GM13976 (cell line): Measurements from ENCODE around the gene PGBD1.

Experiments used
- DNase-seq: peaks from one replicate; pipeline ENCODE4 v3.0.0; 2012; ENCODE audit warnings: low spot score
- CTCF ChIP-seq: IDR thresholded peaks from 2 replicates; pipeline ENCODE4 v1.5.1; 2012; ENCODE audit warnings: borderline replicate concordance, mild to moderate bottlenecking; ENCODE audit not compliant: insufficient read depth; ENCODE audit errors: extremely low read depth, missing control alignments, control extremely low read depth
- in situ Hi-C: fragments of 300-500 bp; cut with MboI; formaldehyde crosslinking; loops from one replicate; pipeline ENCODE4 v1.12.0; 2022; ENCODE audit warnings: low sequenced_read_pairs, mixed read lengths, inconsistent platforms; ENCODE audit not compliant: unreplicated experiment

Gene PGBD1

GRCh38 chr6:28257042-28257441 lies 24.3 kb upstream of the PGBD1 start:
- in situ Hi-C loops, result no loop called here
- TF ChIP-seq CTCF, result no peak
- no peak for DNase-seq

DNA sequence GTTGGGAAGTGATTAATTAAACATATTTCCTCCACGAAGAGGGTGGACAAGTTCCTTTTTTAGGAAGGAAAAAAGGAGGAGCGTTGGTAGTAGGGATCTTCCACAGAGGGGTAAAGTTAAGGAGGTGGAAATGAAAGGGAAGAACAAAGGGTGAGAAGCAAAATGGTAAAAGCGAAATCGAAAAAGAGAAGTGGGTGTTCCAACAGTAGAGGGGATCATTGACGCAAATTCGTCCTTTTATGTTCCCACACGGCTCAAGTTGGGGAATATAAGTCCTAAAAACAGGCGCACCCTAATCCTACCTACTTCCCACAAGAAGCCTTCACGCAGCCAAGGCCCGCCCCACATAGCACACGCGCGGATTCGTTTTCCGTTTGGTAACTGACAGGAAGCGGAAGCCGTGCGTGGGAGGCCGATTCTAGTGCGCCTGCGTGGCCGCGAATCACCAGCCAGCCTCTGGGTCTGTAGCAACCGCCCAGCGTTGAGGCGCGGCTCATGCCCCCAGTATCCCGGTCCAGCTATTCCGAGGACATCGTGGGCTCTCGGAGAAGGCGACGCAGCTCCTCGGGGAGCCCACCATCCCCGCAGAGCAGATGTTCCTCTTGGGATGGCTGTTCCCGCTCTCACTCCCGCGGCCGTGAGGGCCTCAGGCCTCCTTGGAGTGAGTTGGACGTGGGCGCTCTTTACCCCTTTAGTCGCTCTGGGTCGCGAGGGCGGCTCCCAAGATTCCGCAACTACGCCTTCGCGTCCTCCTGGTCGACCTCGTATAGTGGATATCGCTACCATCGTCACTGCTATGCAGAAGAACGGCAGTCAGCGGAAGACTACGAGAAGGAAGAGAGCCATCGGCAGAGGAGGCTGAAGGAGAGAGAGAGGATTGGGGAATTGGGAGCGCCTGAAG lies 22.2 kb upstream of the PGBD1 start, which contains the start of gene NKAPL:
Gene NKAPL (plus strand): TSS at position 421 of the 901 bp plus-strand sequence. CDS start 75 bp downstream, at position 496.
- DNase-seq, result peak; percentile 64
- in situ Hi-C loops, result no loop called here

DNA sequence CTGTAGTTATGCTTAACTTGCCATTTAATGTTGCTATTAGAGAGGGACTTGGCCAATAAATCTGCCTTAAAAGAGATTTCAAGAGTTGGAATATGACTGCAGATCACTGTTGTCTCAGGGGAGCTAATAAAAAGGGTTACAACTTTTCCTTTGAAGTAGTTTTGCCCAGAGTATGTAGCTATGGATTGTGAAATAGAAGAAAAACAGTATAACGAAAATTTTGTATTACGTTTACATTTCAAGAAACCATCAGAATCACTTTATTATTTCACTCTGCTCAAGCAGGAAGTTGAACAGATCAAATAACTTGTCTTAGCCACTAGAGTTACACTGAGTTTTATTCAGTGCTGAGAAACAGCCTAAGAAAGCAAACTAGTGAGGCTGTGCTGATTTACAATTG lies 17.4 kb upstream of the PGBD1 start:
- in situ Hi-C loops, result no loop called here
- DNase-seq, result no peak

More for the DNA sequence above, 22.2 kb upstream of the PGBD1 start, which contains the start of gene NKAPL:
- no peak for TF ChIP-seq CTCF

DNA sequence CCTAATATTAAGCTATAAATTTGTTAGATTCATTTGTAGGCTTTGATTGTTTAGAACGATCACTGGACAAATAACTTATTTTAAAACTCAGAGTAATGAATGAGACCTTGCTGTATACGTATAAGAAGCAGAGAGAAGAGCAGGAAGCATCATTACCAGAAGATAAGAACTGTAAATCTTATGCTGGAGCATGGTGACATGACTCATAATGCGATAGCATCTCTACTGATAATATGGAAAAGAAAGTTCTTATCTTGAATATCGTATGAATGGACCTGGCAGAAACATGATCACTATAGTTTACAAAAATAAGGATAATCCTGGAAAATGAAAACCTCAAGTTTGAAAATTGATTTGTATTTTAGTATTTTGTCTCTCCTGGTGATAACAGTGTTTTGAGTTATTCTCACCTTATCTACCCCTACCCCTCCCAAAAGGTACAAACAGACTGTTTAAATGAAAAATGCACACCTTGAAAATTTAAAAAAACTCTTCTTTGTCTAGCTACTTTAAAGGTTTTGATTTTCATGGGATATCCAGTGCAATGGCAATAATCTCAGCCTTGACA lies 16.5 kb upstream of the PGBD1 start:
- in situ Hi-C loops, result no loop called here
- no peak for TF ChIP-seq CTCF
- DNase-seq, result no peak

More for the DNA sequence above, 17.4 kb upstream of the PGBD1 start:
- no peak for TF ChIP-seq CTCF

DNA sequence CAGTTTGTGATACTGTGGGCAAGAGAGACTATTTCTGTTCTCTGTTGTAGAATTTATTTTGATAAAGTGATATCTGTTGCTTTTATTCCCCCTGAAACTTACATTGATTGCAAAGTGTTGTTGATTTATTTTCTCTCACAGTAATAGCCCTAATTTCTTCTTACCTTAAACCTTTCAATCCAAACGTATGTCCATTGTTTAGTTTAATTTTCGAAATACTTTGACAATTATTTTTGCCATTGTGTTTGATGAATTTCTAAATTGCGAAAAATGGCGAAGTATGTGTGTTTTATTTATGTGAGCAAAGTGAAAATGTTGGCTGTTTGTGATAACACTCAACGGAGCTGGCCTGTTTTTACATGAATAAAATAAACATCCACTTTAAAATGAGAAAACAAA lies 14.8 kb upstream of the PGBD1 start:
- TF ChIP-seq CTCF, result no peak
- DNase-seq, result no peak
- in situ Hi-C loops, result no loop called here

DNA sequence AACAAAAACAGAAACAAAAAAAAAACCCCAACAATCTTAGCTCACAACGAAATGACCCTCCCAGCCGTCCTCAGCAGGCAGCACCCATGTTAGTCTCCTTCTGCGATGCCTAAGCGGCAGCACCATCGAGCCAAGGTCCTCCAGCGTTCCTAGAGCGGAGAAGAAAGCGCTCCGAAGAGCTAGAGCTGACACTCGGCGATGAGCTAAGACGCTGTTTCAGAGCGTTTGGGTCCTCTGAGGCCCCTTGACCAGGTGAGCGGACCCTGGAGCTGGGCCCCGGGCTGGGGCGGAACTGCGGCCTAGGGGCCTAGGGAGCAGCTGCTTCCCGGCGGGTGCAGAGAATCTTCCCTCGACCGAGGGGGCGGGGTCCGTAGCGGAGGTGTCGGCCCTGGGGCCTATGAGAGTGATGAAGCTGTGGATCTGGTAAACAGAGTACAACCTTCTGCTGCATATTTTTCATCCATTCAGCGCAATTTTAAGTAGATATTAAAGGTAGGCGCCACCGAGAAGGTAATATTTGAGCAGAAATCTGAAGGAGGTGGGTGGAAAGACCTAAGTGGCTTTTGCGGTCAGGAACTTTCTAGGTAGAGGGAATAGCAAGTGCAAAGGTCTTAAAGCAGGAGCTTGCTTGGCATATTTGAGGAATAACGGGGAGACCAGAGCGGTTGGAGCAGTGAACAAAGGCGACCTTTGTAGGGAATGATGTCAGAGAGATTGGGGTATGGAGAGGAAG lies 14.2 kb upstream of the PGBD1 start, which contains the start of gene ZSCAN26:
Gene ZSCAN26 (plus strand): TSS at position 182 of the 733 bp plus-strand sequence. CDS start 4,777 bp downstream, outside the sequence.
- TF ChIP-seq CTCF, result no peak
- in situ Hi-C loops, result no loop called here
- peak; percentile 79 for DNase-seq
